BE2C (cell line): Measurements from ENCODE around the gene SCIN.

ENCODE experiments used
- DNase-seq: peaks from one replicate; pipeline ENCODE4 v3.0.0-alpha.2; 2020
- H3K27me3 ChIP-seq: fragments of 250-450 bp; sonication (Bioruptor Pico); 2 replicates; pipeline ENCODE4 v1.5.1; 2020; ENCODE audit warnings: mild to moderate bottlenecking
- H3K36me3 ChIP-seq: fragments of 250-450 bp; sonication (Bioruptor Pico); 2 replicates; pipeline ENCODE4 v1.5.1; 2020; ENCODE audit warnings: mild to moderate bottlenecking
- H3K4me1 ChIP-seq: fragments of 250-450 bp; sonication (Bioruptor Pico); 2 replicates; pipeline ENCODE4 v1.5.1; 2020
- H3K4me3 ChIP-seq: 2 replicates; pipeline ENCODE4 v1.5.1; 2011; ENCODE audit warnings: low read depth, low read length
- H3K9me3 ChIP-seq: fragments of 250-450 bp; sonication (Bioruptor Pico); 2 replicates; pipeline ENCODE4 v1.5.1; 2020
- CTCF ChIP-seq: IDR thresholded peaks from 2 replicates; pipeline ENCODE4 v1.5.1; 2012; ENCODE audit warnings: mild to moderate bottlenecking, low read depth, low read length

Gene SCIN

GRCh38 chr7:12612622-12613021, 42.1 kb downstream of the SCIN start:
- peaks cover 10% of the 10 kb centered on the region for H3K27me3 ChIP-seq
- DNase-seq, result no peak
- no peak for TF ChIP-seq CTCF

GRCh38 chr7:12619461-12620069, 49.0 kb downstream of the SCIN start:
- TF ChIP-seq CTCF, result no peak
- DNase-seq, result no peak
- H3K4me1 ChIP-seq, result no peaks in the 10 kb centered on the region; the same call in 1 of the 2 replicates
- H3K4me3 ChIP-seq, result no peak overlapping the region
- no peaks in the 10 kb centered on the region for H3K27me3 ChIP-seq
- no peaks in the 10 kb centered on the region for H3K36me3 ChIP-seq
- no peaks in the 10 kb centered on the region for H3K9me3 ChIP-seq

More at GRCh38 chr7:12612622-12613021, 42.1 kb downstream of the SCIN start:
- H3K4me1 ChIP-seq, result no peaks in the 10 kb centered on the region
- H3K9me3 ChIP-seq, result no peaks in the 10 kb centered on the region
- H3K36me3 ChIP-seq, result no peaks in the 10 kb centered on the region
- H3K4me3 ChIP-seq, result no peak overlapping the region

- DNase-seq, result no peak
- Histone ChIP-seq H3K9me3 (no peaks in the 10 kb centered on the region), H3K4me3 (no peak overlapping the region), H3K27me3 (no peaks in the 10 kb centered on the region), H3K4me1 (no peaks in the 10 kb centered on the region; the same call in 1 of the 2 replicates), H3K36me3 (no peaks in the 10 kb centered on the region)
- TF ChIP-seq CTCF, result no peak
These were observed 49.9 kb downstream of the SCIN start for GRCh38 chr7:12620371-12620770.

GRCh38 chr7:12623223-12623622, 52.7 kb downstream of the SCIN start:
- H3K9me3 ChIP-seq, result no peaks in the 10 kb centered on the region
- no peak overlapping the region for H3K4me3 ChIP-seq
- DNase-seq, result no peak
- H3K27me3 ChIP-seq, result no peaks in the 10 kb centered on the region
- no peak for TF ChIP-seq CTCF
- H3K4me1 ChIP-seq, result no peaks in the 10 kb centered on the region; the same call in 1 of the 2 replicates
- H3K36me3 ChIP-seq, result no peaks in the 10 kb centered on the region

- no peaks in the 10 kb centered on the region for H3K9me3 ChIP-seq
- TF ChIP-seq CTCF, result peak; percentile 67
- DNase-seq, result no peak
- no peaks in the 10 kb centered on the region for H3K36me3 ChIP-seq
- no peak overlapping the region; the same call in 1 of the 2 replicates for H3K4me3 ChIP-seq
- no peaks in the 10 kb centered on the region for H3K27me3 ChIP-seq
- no peaks in the 10 kb centered on the region; the same call in 1 of the 2 replicates for H3K4me1 ChIP-seq
These were observed 53.5 kb downstream of the SCIN start for GRCh38 chr7:12623885-12624498.

- TF ChIP-seq CTCF, result no peak
- H3K4me1 ChIP-seq, result peaks cover 5% of the 10 kb centered on the region; the same call in 1 of the 2 replicates
These were observed 55.3 kb downstream of the SCIN start for GRCh38 chr7:12625836-12626235.

More at GRCh38 chr7:12625836-12626235, 55.3 kb downstream of the SCIN start:
- Histone ChIP-seq H3K4me3 (no peak overlapping the region), H3K9me3 (no peaks in the 10 kb centered on the region), H3K27me3 (no peaks in the 10 kb centered on the region), H3K36me3 (no peaks in the 10 kb centered on the region)
- DNase-seq, result no peak
